ENCODE results near the gene PEAK1.

PEAK1 gene

DNA sequence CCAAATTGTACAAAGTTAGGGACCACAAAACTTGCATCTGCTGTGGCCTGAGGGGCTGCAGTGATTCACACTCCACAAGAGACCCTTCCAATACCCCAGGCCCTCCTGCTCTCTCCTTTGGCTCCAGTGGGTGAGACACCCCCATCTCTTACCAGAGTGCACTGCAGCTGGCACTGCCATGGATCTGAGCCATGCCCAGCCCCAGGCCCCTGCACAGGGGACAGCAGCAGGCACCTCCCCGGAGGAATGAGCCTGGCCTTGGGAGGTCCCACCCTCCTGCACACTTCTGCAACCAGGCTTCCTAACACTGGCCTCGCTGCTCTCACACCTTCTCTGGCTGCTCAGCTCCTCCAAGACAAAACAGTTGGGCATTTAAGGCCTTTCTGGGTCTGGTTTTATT is 332.7 kb downstream of the PEAK1 start:
- no peak overlapping the region for H3K4me3 ChIP-seq (ENCODE audit: low read length)
- DNase-seq (ENCODE audit: low read depth) = no peak
- TF ChIP-seq, protein P1, sequence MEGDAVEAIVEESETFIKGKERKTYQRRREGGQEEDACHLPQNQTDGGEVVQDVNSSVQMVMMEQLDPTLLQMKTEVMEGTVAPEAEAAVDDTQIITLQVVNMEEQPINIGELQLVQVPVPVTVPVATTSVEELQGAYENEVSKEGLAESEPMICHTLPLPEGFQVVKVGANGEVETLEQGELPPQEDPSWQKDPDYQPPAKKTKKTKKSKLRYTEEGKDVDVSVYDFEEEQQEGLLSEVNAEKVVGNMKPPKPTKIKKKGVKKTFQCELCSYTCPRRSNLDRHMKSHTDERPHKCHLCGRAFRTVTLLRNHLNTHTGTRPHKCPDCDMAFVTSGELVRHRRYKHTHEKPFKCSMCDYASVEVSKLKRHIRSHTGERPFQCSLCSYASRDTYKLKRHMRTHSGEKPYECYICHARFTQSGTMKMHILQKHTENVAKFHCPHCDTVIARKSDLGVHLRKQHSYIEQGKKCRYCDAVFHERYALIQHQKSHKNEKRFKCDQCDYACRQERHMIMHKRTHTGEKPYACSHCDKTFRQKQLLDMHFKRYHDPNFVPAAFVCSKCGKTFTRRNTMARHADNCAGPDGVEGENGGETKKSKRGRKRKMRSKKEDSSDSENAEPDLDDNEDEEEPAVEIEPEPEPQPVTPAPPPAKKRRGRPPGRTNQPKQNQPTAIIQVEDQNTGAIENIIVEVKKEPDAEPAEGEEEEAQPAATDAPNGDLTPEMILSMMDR (IDR thresholded peaks at IDR 0.05; ENCODE audit: insufficient read depth, low read depth, low read length, missing control alignments) = no peak

DNA sequence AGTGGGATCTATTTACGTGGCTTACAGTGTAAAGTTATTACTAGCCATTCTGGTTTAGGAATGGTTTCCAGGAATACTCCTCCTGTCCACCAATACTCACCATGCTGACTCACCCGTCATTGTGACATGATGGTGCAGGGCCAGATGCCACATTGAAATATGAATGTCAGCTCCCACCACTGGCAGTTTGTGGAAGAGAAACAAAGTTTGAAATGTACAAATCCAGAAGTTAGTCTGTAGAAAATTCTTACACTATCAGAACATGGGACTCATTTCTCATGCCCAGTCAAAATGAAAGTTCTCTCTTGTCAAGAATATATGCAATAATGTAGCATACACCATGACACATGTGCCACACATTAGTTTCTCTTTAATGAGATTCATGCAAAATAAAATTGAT is 334.6 kb downstream of the PEAK1 start:
- TF ChIP-seq, protein P1 (IDR thresholded peaks at IDR 0.05; ENCODE audit: insufficient read depth, low read depth, low read length, missing control alignments) = no peak
- DNase-seq (ENCODE audit: low read depth) = peak; percentile 53
- no peak overlapping the region for H3K4me3 ChIP-seq (ENCODE audit: low read length)

GRCh38 chr15:77084436-77084835 is 335.5 kb downstream of the PEAK1 start:
- DNase-seq (ENCODE audit: low read depth) = no peak
- TF ChIP-seq, protein P1 (IDR thresholded peaks at IDR 0.05; ENCODE audit: insufficient read depth, low read depth, low read length, missing control alignments) = no peak
- H3K4me3 ChIP-seq (ENCODE audit: low read length) = no peak overlapping the region

- H3K4me3 ChIP-seq (ENCODE audit: low read length) = peak overlapping the region; percentile 30
- DNase-seq (ENCODE audit: low read depth) = peak; percentile 84
- TF ChIP-seq, protein P1 (IDR thresholded peaks at IDR 0.05; ENCODE audit: insufficient read depth, low read depth, low read length, missing control alignments) = no peak
These were observed 336.3 kb downstream of the PEAK1 start for GRCh38 chr15:77083381-77084160.

- no peak for DNase-seq (ENCODE audit: low read depth)
- H3K4me3 ChIP-seq (ENCODE audit: low read length) = no peak overlapping the region
- TF ChIP-seq, protein P1 (IDR thresholded peaks at IDR 0.05; ENCODE audit: insufficient read depth, low read depth, low read length, missing control alignments) = no peak
These were observed 337.9 kb downstream of the PEAK1 start for GRCh38 chr15:77081971-77082370.

DNA sequence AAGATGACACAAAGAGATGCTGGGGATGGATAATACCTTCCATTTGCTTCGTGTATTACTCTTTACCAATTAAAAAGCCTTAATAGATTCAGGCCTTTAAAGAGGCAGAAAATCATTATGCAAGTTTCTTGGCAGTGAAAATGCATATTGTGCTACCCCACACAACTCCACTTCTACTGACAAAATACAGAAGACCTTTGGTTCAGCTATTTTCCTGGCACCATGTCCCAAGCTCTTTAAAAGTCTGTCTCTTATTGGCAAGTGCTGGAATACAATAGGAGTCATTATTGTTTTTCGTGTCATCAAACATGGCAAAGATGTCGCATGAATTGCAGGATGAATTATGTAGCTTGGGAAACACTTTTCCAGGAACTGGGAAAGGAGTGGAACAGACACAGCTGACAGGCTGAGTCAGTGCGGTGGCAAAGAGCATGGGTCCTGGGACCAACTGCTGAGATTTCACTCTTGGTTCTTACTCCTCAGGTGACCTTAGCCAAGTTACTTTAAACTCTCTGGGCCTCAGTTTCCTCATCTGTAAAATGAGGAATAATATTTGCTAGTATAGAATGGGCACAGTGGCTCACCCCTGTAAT is 343.5 kb downstream of the PEAK1 start:
- TF ChIP-seq, protein P1 (IDR thresholded peaks at IDR 0.05; ENCODE audit: insufficient read depth, low read depth, low read length, missing control alignments) = no peak
- no peak for DNase-seq (ENCODE audit: low read depth)
- H3K4me3 ChIP-seq (ENCODE audit: low read length) = no peak overlapping the region

Measured in epithelial cell of esophagus (primary cell).